Activated naive CD4-positive, alpha-beta T cell treated with anti-CD3 and anti-CD28 coated beads, Interleukin-2, amount 10 ng/mL, durations not matched to agents 7 days and 5 days (primary cell): ENCODE measurements around the gene POU3F4.

Source experiments
- CTCF ChIA-PET: fragments of 350-600 bp; sonication (Branson Sonifier 250); formaldehyde crosslinking; loops from one replicate; lab custom pipeline; 2021; ENCODE audit warnings: antibody characterized with exemption; lab: Charles Lee
- DNase-seq: peaks from one replicate; pipeline ENCODE4 v3.0.0-alpha.2; 2020
- H3K27ac Mint-ChIP-seq: one replicate; pipeline ENCODE4 v1.8.0; 2021; ENCODE audit warnings: mild to moderate bottlenecking, moderate library complexity, mixed read lengths
- H3K27me3 Mint-ChIP-seq: one replicate; pipeline ENCODE4 v1.8.0; 2021; ENCODE audit warnings: mild to moderate bottlenecking, mixed read lengths
- H3K36me3 Mint-ChIP-seq: one replicate; pipeline ENCODE4 v1.8.0; 2021; ENCODE audit warnings: mixed read lengths
- H3K4me1 Mint-ChIP-seq: one replicate; pipeline ENCODE4 v1.8.0; 2021; ENCODE audit warnings: mixed read lengths
- H3K4me3 Mint-ChIP-seq: one replicate; pipeline ENCODE4 v1.8.0; 2021; ENCODE audit warnings: mild to moderate bottlenecking, moderate library complexity, mixed read lengths
- H3K9me3 Mint-ChIP-seq: one replicate; pipeline ENCODE4 v1.8.0; 2021; ENCODE audit warnings: mixed read lengths

The POU3F4 gene

GRCh38 chrX:83508006-83508405 lies at the start of gene POU3F4:
TSS of gene POU3F4 (plus strand) at chrX:83508290. CDS start at chrX:83508325, 35 bp downstream.
- peaks cover 3% of the 10 kb centered on the region for H3K36me3 Mint-ChIP-seq
- H3K27ac Mint-ChIP-seq: no peak within 1 kb of the TSS
- H3K9me3 Mint-ChIP-seq: no peaks in the 10 kb centered on the region
- H3K4me3 Mint-ChIP-seq: no peak within 1 kb of the TSS
- H3K27me3 Mint-ChIP-seq: peaks cover 76% of the 10 kb centered on the region
- CTCF ChIA-PET: no interaction called here
- no peak for DNase-seq
- peaks cover 5% of the 10 kb centered on the region for H3K4me1 Mint-ChIP-seq

- H3K9me3 Mint-ChIP-seq: no peaks in the 10 kb centered on the region
- H3K4me1 Mint-ChIP-seq: no peaks in the 10 kb centered on the region
- H3K4me3 Mint-ChIP-seq: no peak overlapping the region
- H3K27ac Mint-ChIP-seq: no peak overlapping the region
- CTCF ChIA-PET: interaction anchor here (1.9 kb wide), 1 partner anchor 167 kb away, joined by 15 read pairs; no protein-coding TSS in a partner anchor
- H3K36me3 Mint-ChIP-seq: no peaks in the 10 kb centered on the region
- H3K27me3 Mint-ChIP-seq: no peaks in the 10 kb centered on the region
- DNase-seq: peak; percentile 19
These were observed 38.5 kb upstream of the POU3F4 start for GRCh38 chrX:83469551-83469950.

GRCh38 chrX:83495898-83496297 lies 12.2 kb upstream of the POU3F4 start:
- Mint-ChIP-seq H3K27me3 (peaks cover 2% of the 10 kb centered on the region), H3K27ac (no peak overlapping the region), H3K4me3 (no peak overlapping the region), H3K36me3 (no peaks in the 10 kb centered on the region), H3K9me3 (no peaks in the 10 kb centered on the region), H3K4me1 (no peaks in the 10 kb centered on the region)
- CTCF ChIA-PET: no interaction called here
- no peak for DNase-seq

- CTCF ChIA-PET: no interaction called here
- H3K27ac Mint-ChIP-seq: no peak overlapping the region
- H3K4me1 Mint-ChIP-seq: no peaks in the 10 kb centered on the region
- no peaks in the 10 kb centered on the region for H3K36me3 Mint-ChIP-seq
- H3K4me3 Mint-ChIP-seq: no peak overlapping the region
- peaks cover 34% of the 10 kb centered on the region for H3K27me3 Mint-ChIP-seq
- no peaks in the 10 kb centered on the region for H3K9me3 Mint-ChIP-seq
- no peak for DNase-seq
These were observed 7.1 kb upstream of the POU3F4 start for GRCh38 chrX:83501003-83501402.

- Mint-ChIP-seq H3K27ac (no peak overlapping the region), H3K9me3 (no peaks in the 10 kb centered on the region), H3K36me3 (no peaks in the 10 kb centered on the region), H3K4me1 (no peaks in the 10 kb centered on the region), H3K4me3 (no peak overlapping the region), H3K27me3 (peaks cover 36% of the 10 kb centered on the region)
- no peak for DNase-seq
- CTCF ChIA-PET: no interaction called here
These were observed 6.6 kb upstream of the POU3F4 start for GRCh38 chrX:83501530-83501929.

- no peak overlapping the region for H3K4me3 Mint-ChIP-seq
- H3K27ac Mint-ChIP-seq: no peak overlapping the region
These were observed 3.2 kb upstream of the POU3F4 start for GRCh38 chrX:83504721-83505479.

GRCh38 chrX:83508526-83509253 lies 600 bp downstream of the POU3F4 start:
- Mint-ChIP-seq H3K4me3 (no peak overlapping the region), H3K9me3 (no peaks in the 10 kb centered on the region), H3K4me1 (peaks cover 5% of the 10 kb centered on the region), H3K27ac (no peak overlapping the region), H3K27me3 (peaks cover 72% of the 10 kb centered on the region), H3K36me3 (peaks cover 3% of the 10 kb centered on the region)
- no peak for DNase-seq
- CTCF ChIA-PET: no interaction called here

More at GRCh38 chrX:83504721-83505479, 3.2 kb upstream of the POU3F4 start:
- peaks cover 3% of the 10 kb centered on the region for H3K36me3 Mint-ChIP-seq
- H3K27me3 Mint-ChIP-seq: peaks cover 68% of the 10 kb centered on the region
- H3K4me1 Mint-ChIP-seq: peaks cover 5% of the 10 kb centered on the region
- no peaks in the 10 kb centered on the region for H3K9me3 Mint-ChIP-seq
- CTCF ChIA-PET: no interaction called here
- no peak for DNase-seq

- peaks cover 3% of the 10 kb centered on the region for H3K36me3 Mint-ChIP-seq
- no peak overlapping the region for H3K4me3 Mint-ChIP-seq
- H3K4me1 Mint-ChIP-seq: peaks cover 5% of the 10 kb centered on the region
- CTCF ChIA-PET: interaction anchor here (0.8 kb wide), 1 partner anchor 254 kb away, joined by 3 read pairs; no protein-coding TSS in a partner anchor
- no peaks in the 10 kb centered on the region for H3K9me3 Mint-ChIP-seq
- no peak for DNase-seq
- no peak overlapping the region for H3K27ac Mint-ChIP-seq
- H3K27me3 Mint-ChIP-seq: peaks cover 70% of the 10 kb centered on the region
These were observed 1.2 kb downstream of the POU3F4 start for GRCh38 chrX:83509254-83509801.

GRCh38 chrX:83510510-83511062 lies 2.5 kb downstream of the POU3F4 start:
- Mint-ChIP-seq H3K27me3 (peaks cover 59% of the 10 kb centered on the region), H3K27ac (no peak overlapping the region), H3K4me1 (peaks cover 5% of the 10 kb centered on the region), H3K36me3 (peaks cover 3% of the 10 kb centered on the region), H3K4me3 (no peak overlapping the region), H3K9me3 (no peaks in the 10 kb centered on the region)
- DNase-seq: no peak
- CTCF ChIA-PET: no interaction called here

GRCh38 chrX:83511208-83511607 lies 3.1 kb downstream of the POU3F4 start:
- H3K36me3 Mint-ChIP-seq: peaks cover 3% of the 10 kb centered on the region
- CTCF ChIA-PET: no interaction called here
- no peak overlapping the region for H3K4me3 Mint-ChIP-seq
- H3K4me1 Mint-ChIP-seq: peaks cover 5% of the 10 kb centered on the region
- H3K27me3 Mint-ChIP-seq: peaks cover 53% of the 10 kb centered on the region
- no peaks in the 10 kb centered on the region for H3K9me3 Mint-ChIP-seq
- H3K27ac Mint-ChIP-seq: no peak overlapping the region
- no peak for DNase-seq

- peaks cover 3% of the 10 kb centered on the region for H3K36me3 Mint-ChIP-seq
- H3K9me3 Mint-ChIP-seq: no peaks in the 10 kb centered on the region
- peaks cover 5% of the 10 kb centered on the region for H3K4me1 Mint-ChIP-seq
- CTCF ChIA-PET: no interaction called here
- peaks cover 49% of the 10 kb centered on the region for H3K27me3 Mint-ChIP-seq
- no peak for DNase-seq
- H3K27ac Mint-ChIP-seq: no peak overlapping the region
- H3K4me3 Mint-ChIP-seq: no peak overlapping the region
These were observed 4.0 kb downstream of the POU3F4 start for GRCh38 chrX:83512111-83512510.

GRCh38 chrX:83516597-83516996 lies 8.5 kb downstream of the POU3F4 start:
- Mint-ChIP-seq H3K4me1 (no peaks in the 10 kb centered on the region), H3K36me3 (no peaks in the 10 kb centered on the region), H3K27me3 (peaks cover 6% of the 10 kb centered on the region), H3K9me3 (no peaks in the 10 kb centered on the region), H3K4me3 (no peak overlapping the region), H3K27ac (no peak overlapping the region)
- CTCF ChIA-PET: no interaction called here
- DNase-seq: no peak

GRCh38 chrX:83521905-83522304 lies 13.8 kb downstream of the POU3F4 start:
- Mint-ChIP-seq H3K4me3 (no peak overlapping the region), H3K27me3 (no peaks in the 10 kb centered on the region), H3K4me1 (no peaks in the 10 kb centered on the region), H3K36me3 (no peaks in the 10 kb centered on the region), H3K9me3 (no peaks in the 10 kb centered on the region), H3K27ac (no peak overlapping the region)
- CTCF ChIA-PET: no interaction called here
- DNase-seq: no peak

GRCh38 chrX:83529950-83530349 lies 21.9 kb downstream of the POU3F4 start:
- no peak for DNase-seq
- Mint-ChIP-seq H3K27ac (no peak overlapping the region), H3K36me3 (no peaks in the 10 kb centered on the region), H3K4me1 (no peaks in the 10 kb centered on the region), H3K27me3 (no peaks in the 10 kb centered on the region), H3K4me3 (no peak overlapping the region), H3K9me3 (no peaks in the 10 kb centered on the region)
- CTCF ChIA-PET: no interaction called here
